ENCODE measurements around the gene CD6. TPM values are rescaled to one million over a fixed set of nuclear protein-coding genes. Genes with fewer than 3 reads are reported as not detected.
"Not testable (repeated sequence)": the region's sequence is repeated elsewhere in the genome, so short reads cannot be mapped to it uniquely, and the experiment has no call there.

The CD6 gene
- total and polyA plus RNA-seq, 11 donors: 0.08 to 6.1 (median 0.34) TPM; not detected in 1

GRCh38 chr11:61062181-61062930, 90.9 kb downstream of the CD6 start:
- intact Hi-C loops (cut with DNase I): no loop called here
- Histone ChIP-seq H3K4me1 (peaks cover 0 to 15% (median 0%) of the 10 kb centered on the region in 12 donors), H3K27ac (no peak overlapping the region), H3K4me3 (no peak overlapping the region), H3K9me3 (no peaks in the 10 kb centered on the region), H3K36me3 (no peaks in the 10 kb centered on the region), H3K27me3 (no peaks in the 10 kb centered on the region)
- TF ChIP-seq POLR2A (IDR thresholded peaks at IDR 0.05): no peak
- no peak for TF ChIP-seq CTCF (IDR thresholded peaks at IDR 0.05)
- 76 to 81% (median 78%) methylated on average over 9 of the region's 9 CpGs for WGBS, 4 donors
- no peak for ATAC-seq
- DNase-seq: no peak

- 92 to 97% (median 94%) methylated on average over 13 of the region's 13 CpGs for WGBS, 4 donors
- peaks cover 0 to 17% (median 0%) of the 10 kb centered on the region in 12 donors for H3K4me1 ChIP-seq
- not testable (repeated sequence) for H3K9me3 ChIP-seq, DNase-seq, H3K4me3 ChIP-seq, H3K27me3 ChIP-seq, ATAC-seq, H3K27ac ChIP-seq, H3K36me3 ChIP-seq
- intact Hi-C loops (cut with DNase I): loop anchor here in 1 of 10 donors (5.0 kb wide), 1 partner anchor 33 kb away; no protein-coding TSS in a partner anchor
Observed at GRCh38 chr11:61065236-61065635, 93.8 kb downstream of the CD6 start.

GRCh38 chr11:61065955-61066638, 94.6 kb downstream of the CD6 start:
- Histone ChIP-seq H3K4me3 (no peak overlapping the region), H3K27me3 (no peaks in the 10 kb centered on the region), H3K9me3 (no peaks in the 10 kb centered on the region), H3K4me1 (peaks cover 0 to 17% (median under 1%) of the 10 kb centered on the region in 12 donors), H3K27ac (no peak overlapping the region), H3K36me3 (no peaks in the 10 kb centered on the region)
- DNase-seq: no peak
- intact Hi-C loops (cut with DNase I): loop anchor here in 1 of 10 donors (5.0 kb wide), 1 partner anchor 34 kb away; no protein-coding TSS in a partner anchor
- no peak for ATAC-seq
- 83 to 91% (median 87%) methylated on average over 19 of the region's 19 CpGs for WGBS, 4 donors
- no peak for TF ChIP-seq POLR2A (IDR thresholded peaks at IDR 0.05)

GRCh38 chr11:61066645-61067044, 95.2 kb downstream of the CD6 start:
- Histone ChIP-seq H3K27me3 (no peaks in the 10 kb centered on the region), H3K4me3 (no peak overlapping the region), H3K36me3 (no peaks in the 10 kb centered on the region), H3K9me3 (no peaks in the 10 kb centered on the region), H3K27ac (no peak overlapping the region), H3K4me1 (peaks cover 0 to 17% (median 2%) of the 10 kb centered on the region in 12 donors)
- intact Hi-C loops (cut with DNase I): loop anchor here in 1 of 10 donors (5.0 kb wide), 1 partner anchor 34 kb away; no protein-coding TSS in a partner anchor
- TF ChIP-seq POLR2A (IDR thresholded peaks at IDR 0.05) (no peak), CTCF (IDR thresholded peaks at IDR 0.05) (no peak)
- ATAC-seq: no peak
- no peak for DNase-seq
- WGBS, 4 donors: 88 to 91% (median 90%) methylated on average over 8 of the region's 8 CpGs

GRCh38 chr11:61067782-61068446, 96.4 kb downstream of the CD6 start:
- TF ChIP-seq CTCF (IDR thresholded peaks at IDR 0.05): no peak
- TF ChIP-seq POLR2A (IDR thresholded peaks at IDR 0.05): no peak
- Histone ChIP-seq H3K9me3 (no peaks in the 10 kb centered on the region), H3K36me3 (no peaks in the 10 kb centered on the region), H3K27ac (no peak overlapping the region), H3K4me3 (no peak overlapping the region), H3K27me3 (no peaks in the 10 kb centered on the region), H3K4me1 (peaks cover 0 to 28% (median 7%) of the 10 kb centered on the region in 12 donors)
- DNase-seq (no peak), ATAC-seq (no peak)
- 71 to 88% (median 73%) methylated on average over 14 of the region's 14 CpGs for WGBS, 4 donors
- intact Hi-C loops (cut with DNase I): loop anchor here in 1 of 10 donors (5.0 kb wide), 1 partner anchor 36 kb away; no protein-coding TSS in a partner anchor

All from heart left ventricle (tissue), 16 donors.